Measurements from ENCODE around the gene TRAPPC5.

TRAPPC5 gene

DNA sequence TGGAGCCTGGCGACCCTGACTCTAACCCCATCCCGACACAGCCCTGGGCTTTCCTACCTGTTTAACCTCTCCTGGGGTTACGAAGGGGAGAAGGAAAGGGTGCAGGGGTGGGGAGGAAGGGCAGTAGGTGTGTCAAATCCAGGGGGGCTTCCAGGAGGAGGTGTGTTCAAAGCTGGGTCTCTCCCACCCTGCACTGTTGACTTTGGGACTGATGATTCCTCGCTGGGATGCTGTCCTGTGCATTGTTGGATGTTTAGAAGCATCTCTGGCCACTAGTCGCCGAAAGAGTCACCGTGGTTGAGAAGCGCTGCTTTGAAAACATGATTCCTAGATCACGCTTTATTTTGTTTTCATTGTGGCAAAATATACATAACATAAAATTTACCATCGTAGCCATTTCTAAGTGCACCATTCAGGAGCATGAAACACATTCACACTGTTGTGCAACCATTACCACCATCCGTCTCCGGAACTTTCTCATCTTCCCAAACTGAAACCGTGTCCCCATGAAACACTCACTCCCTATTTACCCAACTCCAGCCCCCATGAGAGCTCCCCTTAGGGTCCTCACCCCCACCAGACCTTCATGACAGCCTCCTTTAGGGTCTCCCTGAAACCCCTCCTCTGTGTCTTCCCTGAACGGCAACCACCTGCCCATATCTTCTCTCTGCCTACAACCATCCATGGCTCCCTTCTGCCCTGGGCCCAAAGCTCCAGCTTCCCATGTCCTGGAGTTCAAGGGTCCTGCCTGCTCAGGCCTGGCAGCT lies 25.7 kb downstream of the TRAPPC5 start:
- H3K4me1 ChIP-seq (ENCODE audit: control insufficient read depth, low read depth, low read length) = no peaks in the 10 kb centered on the region

DNA sequence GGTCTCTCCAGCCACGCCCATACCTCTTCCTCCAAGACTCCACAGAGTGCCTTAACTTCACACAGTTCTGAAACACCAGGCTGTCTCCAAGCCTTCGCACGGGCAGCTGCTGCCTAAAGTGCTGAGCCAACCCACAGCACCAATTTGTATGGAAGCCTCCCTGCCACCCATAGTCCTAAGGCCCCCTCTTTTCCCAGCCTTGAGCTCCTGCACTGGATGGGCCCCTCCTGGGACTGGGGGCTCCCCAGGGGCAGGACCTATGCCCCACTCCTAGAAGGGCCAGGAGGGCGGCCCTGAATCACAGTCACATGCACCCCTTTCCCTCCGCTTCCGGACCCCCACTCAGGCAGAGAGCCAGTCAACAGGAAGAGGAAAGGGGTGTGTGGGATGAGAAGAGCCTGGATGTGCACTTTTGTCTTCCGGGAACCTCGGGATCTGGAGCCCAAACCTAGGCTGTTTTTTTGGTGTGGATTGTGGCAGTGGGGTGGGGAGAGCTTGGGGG lies 26.4 kb downstream of the TRAPPC5 start:
- no peaks in the 10 kb centered on the region for H3K27me3 ChIP-seq (ENCODE audit: control insufficient read depth, insufficient read depth, low read length)
- no peaks in the 10 kb centered on the region for H3K4me1 ChIP-seq (ENCODE audit: control insufficient read depth, low read depth, low read length)
- H3K9ac ChIP-seq (ENCODE audit: low read length) = no peak overlapping the region
- no peaks in the 10 kb centered on the region for H3K9me3 ChIP-seq (ENCODE audit: control insufficient read depth, low read depth, low read length)
- H3K36me3 ChIP-seq (ENCODE audit: control insufficient read depth, low read depth, low read length) = no peaks in the 10 kb centered on the region
- H3K27ac ChIP-seq (ENCODE audit: low read length) = no peak overlapping the region
- no peak overlapping the region for H3K4me3 ChIP-seq (ENCODE audit: low read length)

More for the DNA sequence above, 25.7 kb downstream of the TRAPPC5 start:
- Histone ChIP-seq H3K36me3 (ENCODE audit: control insufficient read depth, low read depth, low read length) (no peaks in the 10 kb centered on the region), H3K9ac (ENCODE audit: low read length) (no peak overlapping the region), H3K4me3 (ENCODE audit: low read length) (no peak overlapping the region), H3K27ac (ENCODE audit: low read length) (no peak overlapping the region), H3K27me3 (ENCODE audit: control insufficient read depth, insufficient read depth, low read length) (no peaks in the 10 kb centered on the region), H3K9me3 (ENCODE audit: control insufficient read depth, low read depth, low read length) (no peaks in the 10 kb centered on the region)

DNA sequence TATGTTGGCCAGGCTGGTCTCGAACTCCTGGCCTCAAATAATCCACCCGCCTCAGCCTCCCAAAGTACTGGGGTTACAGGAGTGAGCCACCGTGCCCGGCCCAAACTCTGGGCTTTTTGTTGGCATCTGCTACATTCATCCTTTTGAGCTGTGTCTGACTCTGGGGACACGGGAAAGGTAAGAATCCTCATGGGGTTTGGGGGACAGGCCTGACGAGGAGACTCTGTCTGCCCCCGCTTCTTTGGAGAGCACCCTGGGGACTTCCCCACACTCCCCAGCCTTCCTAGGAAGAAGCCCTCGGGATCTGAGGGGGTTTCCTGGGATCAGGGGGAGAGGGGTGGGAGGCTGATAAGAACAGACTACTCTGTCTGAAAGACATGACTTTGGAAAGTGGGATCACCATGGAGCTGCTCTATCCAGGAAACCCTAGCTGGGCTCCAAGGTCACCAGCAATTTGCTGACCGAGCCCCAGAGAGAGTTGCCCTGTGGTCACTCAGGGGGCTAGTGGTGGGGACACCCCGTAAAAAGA lies 29.4 kb downstream of the TRAPPC5 start:
- no peaks in the 10 kb centered on the region for H3K36me3 ChIP-seq (ENCODE audit: control insufficient read depth, low read depth, low read length)
- no peak overlapping the region for H3K9ac ChIP-seq (ENCODE audit: low read length)
- H3K4me1 ChIP-seq (ENCODE audit: control insufficient read depth, low read depth, low read length) = no peaks in the 10 kb centered on the region
- H3K27ac ChIP-seq (ENCODE audit: low read length) = no peak overlapping the region
- H3K27me3 ChIP-seq (ENCODE audit: control insufficient read depth, insufficient read depth, low read length) = no peaks in the 10 kb centered on the region
- no peak overlapping the region for H3K4me3 ChIP-seq (ENCODE audit: low read length)
- no peaks in the 10 kb centered on the region for H3K9me3 ChIP-seq (ENCODE audit: control insufficient read depth, low read depth, low read length)

DNA sequence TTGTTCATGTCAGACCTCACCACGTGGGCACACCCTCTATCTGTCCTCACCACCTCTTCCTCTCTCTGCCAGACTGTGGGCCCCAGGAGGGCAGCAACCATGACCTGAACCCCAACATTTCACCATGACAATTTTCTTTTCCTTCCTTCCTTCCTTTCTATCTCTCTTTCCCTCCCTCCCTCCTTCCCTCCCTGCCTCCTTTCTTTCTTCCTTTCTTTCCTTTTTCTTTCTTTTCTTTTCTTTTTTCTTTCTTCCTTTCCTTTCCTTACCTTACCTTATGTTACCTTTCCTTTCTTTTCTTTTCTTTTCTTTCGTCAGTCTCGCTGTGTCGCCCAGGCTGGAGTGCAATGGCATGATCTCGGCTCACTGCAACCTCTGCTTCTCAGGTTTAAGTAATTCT lies 30.0 kb downstream of the TRAPPC5 start:
- Histone ChIP-seq H3K27ac (ENCODE audit: low read length) (no peak overlapping the region), H3K36me3 (ENCODE audit: control insufficient read depth, low read depth, low read length) (no peaks in the 10 kb centered on the region), H3K9ac (ENCODE audit: low read length) (no peak overlapping the region), H3K27me3 (ENCODE audit: control insufficient read depth, insufficient read depth, low read length) (no peaks in the 10 kb centered on the region), H3K9me3 (ENCODE audit: control insufficient read depth, low read depth, low read length) (no peaks in the 10 kb centered on the region), H3K4me3 (ENCODE audit: low read length) (no peak overlapping the region), H3K4me1 (ENCODE audit: control insufficient read depth, low read depth, low read length) (no peaks in the 10 kb centered on the region)

DNA sequence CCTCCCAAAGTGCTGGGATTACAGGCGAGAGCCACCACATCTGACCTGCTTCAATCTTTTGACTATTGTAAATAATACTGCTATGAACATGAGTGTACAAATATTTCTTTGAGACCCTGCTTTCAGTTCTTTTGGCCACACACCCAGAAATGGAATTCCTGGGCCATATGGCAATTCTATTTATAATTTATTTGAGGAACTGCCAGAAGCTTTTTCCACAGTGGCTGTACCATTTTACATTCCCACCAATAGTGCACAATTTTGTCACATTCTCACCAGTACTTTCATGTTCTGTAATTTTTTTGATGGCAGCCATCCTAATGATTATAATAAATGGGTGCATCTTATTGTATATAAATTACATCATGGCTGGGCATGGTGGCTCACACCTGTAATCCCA lies 35.0 kb downstream of the TRAPPC5 start:
- H3K4me1 ChIP-seq (ENCODE audit: control insufficient read depth, low read depth, low read length) = no peaks in the 10 kb centered on the region
- H3K27me3 ChIP-seq (ENCODE audit: control insufficient read depth, insufficient read depth, low read length) = no peaks in the 10 kb centered on the region
- H3K36me3 ChIP-seq (ENCODE audit: control insufficient read depth, low read depth, low read length) = no peaks in the 10 kb centered on the region
- no peak overlapping the region for H3K27ac ChIP-seq (ENCODE audit: low read length)
- H3K9me3 ChIP-seq (ENCODE audit: control insufficient read depth, low read depth, low read length) = no peaks in the 10 kb centered on the region
- H3K9ac ChIP-seq (ENCODE audit: low read length) = no peak overlapping the region
- no peak overlapping the region for H3K4me3 ChIP-seq (ENCODE audit: low read length)

DNA sequence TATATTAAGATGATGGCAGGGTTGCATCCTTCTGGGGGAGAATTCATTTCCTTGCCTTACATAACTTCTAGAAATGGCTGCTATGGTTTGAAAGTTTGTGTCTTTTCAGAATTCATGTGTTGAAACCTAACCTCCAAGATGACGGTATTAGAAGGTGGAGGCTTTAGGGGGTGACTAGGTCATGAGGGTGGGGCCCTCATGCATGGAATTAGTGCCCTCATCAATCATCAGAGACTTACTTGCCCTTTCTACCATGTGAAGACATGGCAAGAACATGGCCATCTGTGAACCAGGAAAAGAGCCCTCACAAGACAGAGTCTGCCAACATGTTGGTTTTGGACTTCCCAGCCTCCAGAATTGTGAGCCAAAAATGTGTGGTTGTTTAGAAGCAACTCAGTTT lies 36.1 kb downstream of the TRAPPC5 start:
- Histone ChIP-seq H3K9ac (ENCODE audit: low read length) (no peak overlapping the region), H3K4me3 (ENCODE audit: low read length) (no peak overlapping the region), H3K36me3 (ENCODE audit: control insufficient read depth, low read depth, low read length) (no peaks in the 10 kb centered on the region), H3K27ac (ENCODE audit: low read length) (no peak overlapping the region), H3K27me3 (ENCODE audit: control insufficient read depth, insufficient read depth, low read length) (no peaks in the 10 kb centered on the region), H3K4me1 (ENCODE audit: control insufficient read depth, low read depth, low read length) (no peaks in the 10 kb centered on the region), H3K9me3 (ENCODE audit: control insufficient read depth, low read depth, low read length) (no peaks in the 10 kb centered on the region)

DNA sequence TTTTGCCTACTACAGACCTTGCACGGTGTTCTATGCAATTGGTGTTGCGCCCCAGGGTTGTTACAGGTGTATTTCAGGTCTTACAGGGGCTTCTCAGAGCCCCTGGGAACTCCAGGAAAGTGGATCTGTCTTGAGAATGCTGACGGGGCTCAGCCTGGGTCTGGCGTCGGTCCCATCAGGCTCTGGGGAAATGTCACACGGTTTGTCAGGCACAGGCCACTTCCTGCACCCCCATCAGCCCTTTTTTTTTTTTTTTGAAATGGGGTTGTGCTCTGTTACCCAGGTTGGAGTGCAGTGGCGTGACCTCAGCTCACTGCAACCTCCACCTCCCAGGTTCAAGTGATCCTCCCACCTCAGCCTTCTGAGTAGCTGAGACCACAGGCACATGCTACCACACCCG lies 38.0 kb downstream of the TRAPPC5 start:
- no peak overlapping the region for H3K9ac ChIP-seq (ENCODE audit: low read length)
- H3K4me1 ChIP-seq (ENCODE audit: control insufficient read depth, low read depth, low read length) = no peaks in the 10 kb centered on the region
- no peaks in the 10 kb centered on the region for H3K27me3 ChIP-seq (ENCODE audit: control insufficient read depth, insufficient read depth, low read length)

DNA sequence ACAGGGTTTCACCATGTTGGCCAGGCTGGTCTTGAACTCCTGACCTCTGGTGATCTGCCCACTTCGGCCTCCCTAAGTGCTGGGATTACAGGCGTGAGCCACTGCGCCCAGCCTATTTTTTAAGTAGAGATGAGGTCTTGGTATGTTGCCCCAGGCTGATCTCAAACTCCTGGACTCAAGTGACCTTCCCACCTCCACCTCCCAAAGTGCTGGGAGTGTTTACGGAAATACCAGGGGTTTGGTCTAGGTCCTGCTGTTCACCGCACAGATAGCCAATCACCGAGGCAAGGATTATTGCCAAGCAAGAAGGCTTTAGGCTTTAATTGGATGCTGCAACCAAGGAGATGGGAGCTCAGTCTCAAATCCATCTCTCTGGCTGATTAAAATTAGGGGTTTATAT lies 39.7 kb downstream of the TRAPPC5 start:
- Histone ChIP-seq H3K27ac (ENCODE audit: low read length) (no peak overlapping the region), H3K36me3 (ENCODE audit: control insufficient read depth, low read depth, low read length) (no peaks in the 10 kb centered on the region), H3K27me3 (ENCODE audit: control insufficient read depth, insufficient read depth, low read length) (no peaks in the 10 kb centered on the region), H3K9me3 (ENCODE audit: control insufficient read depth, low read depth, low read length) (no peaks in the 10 kb centered on the region), H3K4me3 (ENCODE audit: low read length) (no peak overlapping the region), H3K9ac (ENCODE audit: low read length) (no peak overlapping the region), H3K4me1 (ENCODE audit: control insufficient read depth, low read depth, low read length) (no peaks in the 10 kb centered on the region)

More for the DNA sequence above, 38.0 kb downstream of the TRAPPC5 start:
- no peaks in the 10 kb centered on the region for H3K36me3 ChIP-seq (ENCODE audit: control insufficient read depth, low read depth, low read length)
- H3K27ac ChIP-seq (ENCODE audit: low read length) = no peak overlapping the region
- H3K4me3 ChIP-seq (ENCODE audit: low read length) = no peak overlapping the region
- H3K9me3 ChIP-seq (ENCODE audit: control insufficient read depth, low read depth, low read length) = no peaks in the 10 kb centered on the region

DNA sequence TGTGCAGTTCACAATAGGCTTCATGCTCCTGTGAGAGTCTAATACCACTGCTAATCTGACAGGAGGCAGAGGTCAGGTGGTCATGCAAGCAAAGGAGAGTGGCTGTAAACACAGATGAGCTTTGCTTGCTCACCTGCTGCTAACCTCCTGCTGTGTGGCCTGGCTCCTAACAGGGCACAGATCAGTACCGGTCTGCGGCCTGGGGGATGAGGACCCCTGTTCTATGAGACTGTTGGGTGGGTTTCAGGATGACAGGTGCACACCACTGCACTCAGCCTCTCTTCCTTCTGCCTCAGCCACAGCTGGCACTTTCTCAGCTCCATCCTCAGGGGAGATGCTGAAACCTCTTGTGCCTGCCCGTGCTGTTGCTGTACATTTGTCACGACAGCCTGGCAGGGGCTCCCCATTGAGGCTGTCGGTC lies 41.6 kb downstream of the TRAPPC5 start:
- Histone ChIP-seq H3K4me3 (ENCODE audit: low read length) (no peak overlapping the region), H3K27me3 (ENCODE audit: control insufficient read depth, insufficient read depth, low read length) (peaks cover 1% of the 10 kb centered on the region), H3K9me3 (ENCODE audit: control insufficient read depth, low read depth, low read length) (no peaks in the 10 kb centered on the region), H3K27ac (ENCODE audit: low read length) (no peak overlapping the region), H3K9ac (ENCODE audit: low read length) (no peak overlapping the region), H3K4me1 (ENCODE audit: control insufficient read depth, low read depth, low read length) (no peaks in the 10 kb centered on the region), H3K36me3 (ENCODE audit: control insufficient read depth, low read depth, low read length) (no peaks in the 10 kb centered on the region)

DNA sequence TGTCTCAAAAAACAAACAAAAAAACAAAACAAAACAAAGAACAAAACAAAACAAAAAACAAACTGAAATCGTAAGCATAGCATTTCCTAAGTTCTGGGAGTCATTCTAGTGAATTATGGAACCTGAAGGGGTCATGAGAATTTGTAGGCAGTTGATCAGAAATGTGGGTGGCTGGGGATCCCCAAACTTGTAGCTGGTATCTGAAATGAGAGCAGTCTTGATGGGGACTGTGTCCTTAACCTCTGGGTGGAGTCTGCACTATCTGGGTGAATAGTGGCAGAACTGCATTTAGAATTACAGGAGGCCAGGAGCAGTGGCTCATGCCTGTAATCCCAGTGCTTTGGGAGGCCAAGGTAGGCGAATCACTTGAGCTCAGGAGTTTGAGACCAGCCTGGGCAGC lies 45.2 kb downstream of the TRAPPC5 start:
- H3K9ac ChIP-seq (ENCODE audit: low read length) = no peak overlapping the region
- peaks cover 37% of the 10 kb centered on the region for H3K27me3 ChIP-seq (ENCODE audit: control insufficient read depth, insufficient read depth, low read length)
- H3K4me3 ChIP-seq (ENCODE audit: low read length) = no peak overlapping the region
- H3K9me3 ChIP-seq (ENCODE audit: control insufficient read depth, low read depth, low read length) = no peaks in the 10 kb centered on the region
- H3K4me1 ChIP-seq (ENCODE audit: control insufficient read depth, low read depth, low read length) = no peaks in the 10 kb centered on the region
- no peak overlapping the region for H3K27ac ChIP-seq (ENCODE audit: low read length)
- no peaks in the 10 kb centered on the region for H3K36me3 ChIP-seq (ENCODE audit: control insufficient read depth, low read depth, low read length)

DNA sequence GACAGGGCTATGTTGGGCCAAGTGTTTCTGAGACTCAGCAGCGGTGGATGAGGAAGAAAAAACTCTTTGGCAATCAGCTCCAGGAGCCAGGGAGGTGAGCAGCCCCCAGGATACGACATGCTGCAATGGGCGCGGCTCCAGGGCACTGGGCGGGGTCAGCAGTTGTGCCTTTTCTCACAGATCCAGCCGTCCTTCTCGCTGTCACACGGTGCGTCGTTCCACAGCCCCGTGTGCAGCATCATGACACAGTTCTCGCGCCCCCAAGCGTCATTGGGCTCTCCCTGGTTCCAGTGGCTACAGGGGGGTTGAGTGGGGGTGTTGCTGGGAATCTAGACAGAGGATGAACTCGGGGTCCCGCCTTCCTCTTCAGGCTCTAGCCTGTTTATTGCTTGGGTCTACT lies 48.6 kb downstream of the TRAPPC5 start:
- Histone ChIP-seq H3K9me3 (ENCODE audit: control insufficient read depth, low read depth, low read length) (no peaks in the 10 kb centered on the region), H3K36me3 (ENCODE audit: control insufficient read depth, low read depth, low read length) (no peaks in the 10 kb centered on the region), H3K4me3 (ENCODE audit: low read length) (peak overlapping the region; percentile 44), H3K27ac (ENCODE audit: low read length) (no peak overlapping the region), H3K27me3 (ENCODE audit: control insufficient read depth, insufficient read depth, low read length) (peaks cover 64% of the 10 kb centered on the region), H3K4me1 (ENCODE audit: control insufficient read depth, low read depth, low read length) (no peaks in the 10 kb centered on the region), H3K9ac (ENCODE audit: low read length) (no peak overlapping the region)

DNA sequence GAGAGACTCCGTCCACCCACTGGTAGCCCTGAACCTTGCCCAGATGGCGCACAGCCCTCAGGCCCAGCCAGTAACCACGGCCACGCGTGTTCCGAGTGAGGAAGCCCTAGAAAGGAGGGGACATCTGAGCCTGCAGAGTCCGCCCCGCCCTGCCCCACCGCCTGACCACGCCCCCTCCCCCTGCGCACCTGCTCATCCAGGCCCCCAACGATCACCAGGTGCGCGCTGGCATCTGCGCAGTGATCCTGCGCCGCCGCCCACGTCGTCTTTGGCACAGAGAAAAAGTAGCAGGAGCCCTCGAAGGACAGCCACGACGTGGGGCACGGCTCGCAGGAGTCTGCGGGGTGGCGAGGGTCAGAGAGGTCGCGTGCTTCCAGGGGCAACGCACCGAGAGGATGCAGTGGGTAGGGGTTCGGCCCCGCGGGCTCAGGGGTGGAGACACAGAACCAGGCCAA lies 49.2 kb downstream of the TRAPPC5 start:
- Histone ChIP-seq H3K27me3 (ENCODE audit: control insufficient read depth, insufficient read depth, low read length) (peaks cover 70% of the 10 kb centered on the region), H3K27ac (ENCODE audit: low read length) (no peak overlapping the region), H3K4me3 (ENCODE audit: low read length) (peak overlapping the region; percentile 44)

More for the DNA sequence above, 49.2 kb downstream of the TRAPPC5 start:
- H3K9me3 ChIP-seq (ENCODE audit: control insufficient read depth, low read depth, low read length) = no peaks in the 10 kb centered on the region
- H3K36me3 ChIP-seq (ENCODE audit: control insufficient read depth, low read depth, low read length) = no peaks in the 10 kb centered on the region
- H3K9ac ChIP-seq (ENCODE audit: low read length) = no peak overlapping the region
- no peaks in the 10 kb centered on the region for H3K4me1 ChIP-seq (ENCODE audit: control insufficient read depth, low read depth, low read length)
